Epidermal melanocyte (primary cell): ENCODE measurements around the gene COLQ.
"Not testable (repeated sequence)": the region's sequence is repeated elsewhere in the genome, so short reads cannot be mapped to it uniquely, and the experiment has no call there.

Experiments used
- DNase-seq: peaks from one replicate; pipeline ENCODE4 v3.0.0; 2011; ENCODE audit warnings: low spot score; ENCODE audit not compliant: insufficient read length

COLQ gene

GRCh38 chr3:15458212-15458780 lies 63.2 kb downstream of the COLQ start:
- no peak for DNase-seq

- not testable (repeated sequence) for DNase-seq
These were observed 64.6 kb downstream of the COLQ start for GRCh38 chr3:15456915-15457314.

- DNase-seq = no peak
These were observed 65.2 kb downstream of the COLQ start for GRCh38 chr3:15456321-15456720.

GRCh38 chr3:15455756-15456155 lies 65.8 kb downstream of the COLQ start:
- DNase-seq = no peak

GRCh38 chr3:15454965-15455364 lies 66.5 kb downstream of the COLQ start:
- DNase-seq = no peak

GRCh38 chr3:15453991-15454625 lies 67.4 kb downstream of the COLQ start:
- no peak for DNase-seq

- DNase-seq = no peak
These were observed 68.0 kb downstream of the COLQ start for GRCh38 chr3:15453501-15453900.

GRCh38 chr3:15452961-15453360 lies 68.5 kb downstream of the COLQ start:
- no peak for DNase-seq

GRCh38 chr3:15452156-15452555 lies 69.3 kb downstream of the COLQ start:
- no peak for DNase-seq

GRCh38 chr3:15451216-15452113 lies 70.0 kb downstream of the COLQ start:
- no peak for DNase-seq

GRCh38 chr3:15450438-15451215 lies 70.9 kb downstream of the COLQ start:
- no peak for DNase-seq

GRCh38 chr3:15449489-15450224 lies 71.8 kb downstream of the COLQ start:
- no peak for DNase-seq

GRCh38 chr3:15443826-15444524 lies 77.5 kb downstream of the COLQ start:
- DNase-seq = no peak

- no peak for DNase-seq
These were observed 80.6 kb downstream of the COLQ start for GRCh38 chr3:15440891-15441290.

GRCh38 chr3:15439476-15439875 lies 82.0 kb downstream of the COLQ start:
- no peak for DNase-seq

GRCh38 chr3:15438983-15439382 lies 82.5 kb downstream of the COLQ start:
- DNase-seq = no peak

GRCh38 chr3:15436246-15436645 lies 85.3 kb downstream of the COLQ start:
- no peak for DNase-seq

GRCh38 chr3:15434756-15435155 lies 86.8 kb downstream of the COLQ start:
- no peak for DNase-seq

GRCh38 chr3:15433531-15433930 lies 88.0 kb downstream of the COLQ start:
- DNase-seq = no peak

GRCh38 chr3:15431256-15431837 lies 90.2 kb downstream of the COLQ start:
- no peak for DNase-seq
